IMR-90 (cell line): Measurements from ENCODE around the gene VMAC. TPM values are rescaled to one million over a fixed set of nuclear protein-coding genes. Genes with fewer than 3 reads are reported as not detected.

Experiments used
- ATAC-seq: fragments of 200-7000 bp; cut with Tn5 transposase; 2 replicates; pipeline ENCODE4 v1.9.1; 2020; ENCODE audit warnings: low read depth, mild to moderate bottlenecking, moderate library complexity
- BruUV-seq: library from RNA; stranded (reverse); fragments of 400-500 nt; replicated peaks from 2 replicates; lab custom pipeline; 2021; lab: Mats Ljungman, UMichigan
- CTCF ChIA-PET: fragments of 300-600 bp; formaldehyde crosslinking; extraction: SDS; loops from one replicate; lab custom pipeline; 2021; ENCODE audit warnings: antibody characterized with exemption; lab: Yijun Ruan, JAX
- POLR2A ChIA-PET: fragments of 300-600 bp; sonication (Branson Sonifier 250); formaldehyde crosslinking; loops from one replicate; lab custom pipeline; 2022; ENCODE audit warnings: antibody characterized with exemption; ENCODE audit not compliant: unreplicated experiment; lab: Charles Lee
- DNase-seq: peaks from one replicate; pipeline ENCODE4 v3.0.0; 2013
- H2AFZ ChIP-seq: replicated peaks from 2 replicates; pipeline ENCODE3; 2013; ENCODE audit warnings: low read length, mild to moderate bottlenecking; ENCODE audit not compliant: poor library complexity
- H2AK5ac ChIP-seq: 2 replicates; pipeline ENCODE4 v1.6.1; 2013; ENCODE audit warnings: low read depth, low read length, inconsistent platforms
- H2AK9ac ChIP-seq: replicated peaks from 2 replicates; pipeline ENCODE3; 2013; ENCODE audit warnings: mild to moderate bottlenecking, low read depth, low read length, moderate library complexity; ENCODE audit not compliant: poor library complexity
- H2BK120ac ChIP-seq: 2 replicates; pipeline ENCODE4 v1.6.1; 2013; ENCODE audit warnings: low read depth, low read length, inconsistent platforms
- H2BK15ac ChIP-seq: 3 replicates; pipeline ENCODE4 v1.6.1; 2013; ENCODE audit warnings: low read depth, low read length, inconsistent platforms
- H2BK20ac ChIP-seq: 2 replicates; pipeline ENCODE4 v1.6.1; 2013; ENCODE audit warnings: low read depth, mild to moderate bottlenecking, inconsistent platforms, low read length, moderate library complexity
- H2BK5ac ChIP-seq: 2 replicates; pipeline ENCODE4 v1.6.1; 2013; ENCODE audit warnings: mild to moderate bottlenecking, low read depth, low read length, inconsistent platforms; ENCODE audit not compliant: poor library complexity, severe bottlenecking
- H3K14ac ChIP-seq: replicated peaks from 2 replicates; pipeline ENCODE4 v1.6.1; 2013; ENCODE audit warnings: low read depth, low read length, inconsistent platforms
- H3K18ac ChIP-seq: 2 replicates; pipeline ENCODE4 v1.6.1; 2013; ENCODE audit warnings: low read depth, low read length, control low read depth
- H3K23ac ChIP-seq: 2 replicates; pipeline ENCODE4 v1.6.1; 2013; ENCODE audit warnings: low read depth, low read length, inconsistent platforms
- H3K27ac ChIP-seq: 2 replicates; pipeline ENCODE4 v1.5.1; 2013; ENCODE audit warnings: mild to moderate bottlenecking, control low read depth, low read length; ENCODE audit not compliant: insufficient read depth
- H3K27me3 ChIP-seq: 2 replicates; pipeline ENCODE4 v1.6.1; 2013; ENCODE audit warnings: low read length; ENCODE audit not compliant: control insufficient read depth, insufficient read depth
- H3K36me3 ChIP-seq: 2 replicates; pipeline ENCODE4 v1.6.1; 2013; ENCODE audit warnings: low read length, mixed read lengths; ENCODE audit not compliant: control insufficient read depth, insufficient read depth
- H3K4ac ChIP-seq: 2 replicates; pipeline ENCODE4 v1.6.1; 2013; ENCODE audit warnings: low read depth, low read length, inconsistent platforms
- H3K4me1 ChIP-seq: 2 replicates; pipeline ENCODE4 v1.6.1; 2013; ENCODE audit warnings: low read length, mixed read lengths; ENCODE audit not compliant: control insufficient read depth, insufficient read depth
- H3K4me2 ChIP-seq: 2 replicates; pipeline ENCODE4 v1.6.1; 2013; ENCODE audit warnings: low read depth, mild to moderate bottlenecking, control low read depth, low read length, moderate library complexity
- H3K4me3 ChIP-seq: 2 replicates; pipeline ENCODE4 v1.5.1; 2013; ENCODE audit warnings: low read depth, mild to moderate bottlenecking, control low read depth, low read length, moderate library complexity; ENCODE audit not compliant: insufficient read depth
- H3K56ac ChIP-seq: 2 replicates; pipeline ENCODE4 v1.6.1; 2013; ENCODE audit warnings: low read length, inconsistent platforms; ENCODE audit not compliant: insufficient read depth; ENCODE audit errors: extremely low read depth
- H3K79me1 ChIP-seq, 2 experiments: 2 replicates each; pipeline ENCODE4 v1.6.1; 2013; ENCODE audit warnings: low read length in 2 of 2, inconsistent platforms in 1 of 2, low read depth in 1 of 2
- H3K9ac ChIP-seq: 2 replicates; pipeline ENCODE4 v1.6.1; 2013; ENCODE audit warnings: low read depth, low read length, control low read depth
- H3K9me1 ChIP-seq: 2 replicates; pipeline ENCODE4 v1.6.1; 2013; ENCODE audit warnings: low read length, inconsistent platforms; ENCODE audit not compliant: insufficient read depth
- H3K9me3 ChIP-seq: 2 replicates; pipeline ENCODE4 v1.6.1; 2013; ENCODE audit warnings: low read length; ENCODE audit not compliant: control insufficient read depth, insufficient read depth
- H4K20me1 ChIP-seq: 2 replicates; pipeline ENCODE4 v1.6.1; 2013; ENCODE audit warnings: low read length, inconsistent platforms; ENCODE audit not compliant: insufficient read depth
- H4K5ac ChIP-seq: 2 replicates; pipeline ENCODE4 v1.6.1; 2013; ENCODE audit warnings: mild to moderate bottlenecking, low read depth, low read length, control low read depth
- H4K8ac ChIP-seq, 2 experiments: 2 replicates each; pipeline ENCODE4 v1.6.1; 2013; ENCODE audit warnings: low read depth in 2 of 2, low read length in 2 of 2, control low read depth in 1 of 2, inconsistent platforms in 1 of 2
- H4K91ac ChIP-seq: 2 replicates; pipeline ENCODE4 v1.6.1; 2013; ENCODE audit warnings: low read depth, low read length, inconsistent platforms; ENCODE audit not compliant: insufficient read depth
- CEBPB ChIP-seq: IDR thresholded peaks from 2 replicates; pipeline ENCODE4 v1.6.1; 2012; ENCODE audit warnings: low read depth, low read length, improper control_type of control experiment
- CTCF ChIP-seq: conservative IDR thresholded peaks from 2 replicates; pipeline ENCODE4 v1.5.1; 2012; ENCODE audit warnings: mild to moderate bottlenecking, low read depth, low read length, improper control_type of control experiment
- ELK1 ChIP-seq: fragments of 150-350 bp; IDR thresholded peaks from 2 replicates; pipeline ENCODE4 v1.6.1; 2016; ENCODE audit warnings: low read depth, mild to moderate bottlenecking, low read length, moderate library complexity, borderline replicate concordance
- FOS ChIP-seq: fragments of 150-350 bp; IDR thresholded peaks from 2 replicates; pipeline ENCODE4 v1.6.1; 2016; ENCODE audit warnings: low read depth, low read length
- MAFK ChIP-seq: IDR thresholded peaks from 2 replicates; pipeline ENCODE4 v1.6.1; 2012; ENCODE audit warnings: low read depth, low read length, improper control_type of control experiment
- MAZ ChIP-seq: IDR thresholded peaks from 2 replicates; pipeline ENCODE4 v1.6.1; 2012; ENCODE audit warnings: low read depth, mild to moderate bottlenecking, low read length, improper control_type of control experiment, moderate library complexity, borderline replicate concordance
- MXI1 ChIP-seq: IDR thresholded peaks from 2 replicates; pipeline ENCODE4 v1.6.1; 2012; ENCODE audit warnings: low read depth, mild to moderate bottlenecking, low read length, moderate library complexity, borderline replicate concordance
- NFE2L2 ChIP-seq: fragments of 150-350 bp; IDR thresholded peaks from 2 replicates; pipeline ENCODE4 v1.6.1; 2016; ENCODE audit warnings: low read depth, mild to moderate bottlenecking, low read length
- SMC3 ChIP-seq: fragments of 150-350 bp; IDR thresholded peaks from 2 replicates; pipeline ENCODE4 v1.6.1; 2016; ENCODE audit warnings: low read depth, mild to moderate bottlenecking, antibody characterized with exemption, low read length, moderate library complexity
- WGBS, 2 experiments: methylation state at CpG; one replicate each; pipeline versions ENCODE4 v1.1.5 to v1.1.7; 2013; ENCODE audit warnings: missing lambda C conversion rate in 2 of 2; ENCODE audit not compliant: insufficient read length in 1 of 2; ENCODE audit errors: extremely low coverage in 2 of 2; 5-methylcytosine and 5-hydroxymethylcytosine counted together
- dilution Hi-C: fragments of 300-500 bp; cut with HindIII; formaldehyde crosslinking; loops from one replicate; pipeline ENCODE4 v1.14.3; 2018; ENCODE audit warnings: low sequenced_read_pairs; ENCODE audit not compliant: unreplicated experiment
- in situ Hi-C: fragments of 300-500 bp; cut with MboI; formaldehyde crosslinking; loops from 3 replicates; pipeline ENCODE4 v1.14.3; 2019; ENCODE audit warnings: low sequenced_read_pairs, inconsistent platforms, mixed read lengths
- intact Hi-C: fragments of 100-400 bp; cut with micrococcal nuclease; formaldehyde crosslinking; loops from 2 replicates; pipeline ENCODE4 v1.10.0; 2022
- polyA plus RNA-seq, 3 experiments: library from polyadenylated mRNA; depleted of rRNA; stranded (reverse); fragments of >200 nt; gene quantifications; 2 replicates each; pipeline ENCODE4 v1.2.3, GENCODE V29; 2012; ENCODE audit warnings: low replicate concordance in 1 of 3
- total RNA-seq: library from RNA; depleted of rRNA; stranded (reverse); fragments of >200 nt; gene quantifications from 2 replicates; pipeline ENCODE4 v1.2.3, GENCODE V29; 2012
- TF ChIP-seq, protein P1 (sequence below): fragments of 150-350 bp; IDR thresholded peaks from 2 replicates; pipeline ENCODE4 v1.6.1; 2017; ENCODE audit warnings: mild to moderate bottlenecking, antibody characterized with exemption, low read length, low read depth

VMAC gene
- total and polyA plus RNA-seq, 2 of the 4 experiments (the other 2 are of a cell fraction): 1.4 to 3.1 TPM

DNA sequence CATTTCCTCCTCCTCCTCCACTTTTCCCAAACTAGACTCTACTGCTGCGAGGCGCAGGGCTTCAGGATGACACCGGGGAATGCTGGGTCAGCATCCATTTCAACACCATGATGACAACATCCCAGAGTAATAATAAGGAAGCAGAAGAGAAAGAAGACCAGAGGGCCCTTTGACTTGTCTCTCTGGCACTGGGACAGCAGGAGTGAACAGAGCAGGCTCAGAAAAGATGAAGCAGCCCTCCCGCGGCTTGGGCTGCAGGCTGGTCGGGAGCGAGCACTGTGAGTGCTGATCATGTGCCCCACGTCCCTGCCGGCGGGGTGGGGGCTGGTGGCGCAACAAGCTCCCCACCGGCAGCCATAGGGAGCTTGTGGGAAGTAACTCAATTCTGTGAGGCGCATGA, 42.8 kb downstream of the VMAC start (continued):
- TF ChIP-seq ELK1: no peak

GRCh38 chr19:5948752-5949564, 44.3 kb downstream of the VMAC start:
- ATAC-seq (no peak), DNase-seq (no peak)
- no peak overlapping the region for H3K56ac ChIP-seq
- no peak overlapping the region; the same call in 1 of the 2 replicates for H4K5ac ChIP-seq
- no TSS peak for BruUV-seq
- H2AK5ac ChIP-seq: peak overlapping the region; percentile 35; the same call in 1 of the 2 replicates
- H3K9me3 ChIP-seq: no peaks in the 10 kb centered on the region
- dilution Hi-C loops (no loop called here), intact Hi-C loops (no loop called here), in situ Hi-C loops (no loop called here)
- H2BK120ac ChIP-seq: no peak overlapping the region
- peak overlapping the region; percentile 24; the same call in 1 of the 2 replicates for H3K9ac ChIP-seq
- no peak overlapping the region for H2AK9ac ChIP-seq
- H3K4me1 ChIP-seq: peaks cover 53% of the 10 kb centered on the region
- no peak overlapping the region for H2BK20ac ChIP-seq
- no peak overlapping the region for H2BK5ac ChIP-seq
- no peak overlapping the region for H3K4me3 ChIP-seq
- peaks cover 64% of the 10 kb centered on the region for H4K20me1 ChIP-seq
- WGBS, 2 experiments: no CpG with 5 or more reads among the region's 13 CpGs
- H4K8ac ChIP-seq: no peak overlapping the region
- peak overlapping the region; percentile 11; the same call in 1 of the 2 replicates for H3K4ac ChIP-seq
- H3K18ac ChIP-seq: no peak overlapping the region; the same call in 1 of the 2 replicates
- peaks cover 51 to 98% of the 10 kb centered on the region in 2 experiments for H3K79me1 ChIP-seq
- H3K27me3 ChIP-seq: no peaks in the 10 kb centered on the region
- peak overlapping the region; percentile 42; the same call in 1 of the 2 replicates for H3K27ac ChIP-seq
- peak overlapping the region; percentile 60; the same call in 1 of the 2 replicates for H3K23ac ChIP-seq
- no peak overlapping the region for H3K4me2 ChIP-seq
- H3K36me3 ChIP-seq: peaks cover 22% of the 10 kb centered on the region
- H4K91ac ChIP-seq: peak overlapping the region; percentile 1; the same call in 1 of the 2 replicates
- POLR2A ChIA-PET: no interaction called here
- no peak overlapping the region for H2AFZ ChIP-seq
- H2BK15ac ChIP-seq: no peak overlapping the region; the same call in 2 of the 3 replicates
- no peak for TF ChIP-seq CEBPB
- no peak for TF ChIP-seq SMC3
- TF ChIP-seq, protein P1, sequence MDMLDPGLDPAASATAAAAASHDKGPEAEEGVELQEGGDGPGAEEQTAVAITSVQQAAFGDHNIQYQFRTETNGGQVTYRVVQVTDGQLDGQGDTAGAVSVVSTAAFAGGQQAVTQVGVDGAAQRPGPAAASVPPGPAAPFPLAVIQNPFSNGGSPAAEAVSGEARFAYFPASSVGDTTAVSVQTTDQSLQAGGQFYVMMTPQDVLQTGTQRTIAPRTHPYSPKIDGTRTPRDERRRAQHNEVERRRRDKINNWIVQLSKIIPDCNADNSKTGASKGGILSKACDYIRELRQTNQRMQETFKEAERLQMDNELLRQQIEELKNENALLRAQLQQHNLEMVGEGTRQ: no peak
- TF ChIP-seq CTCF: no peak
- no peak for TF ChIP-seq FOS
- no peak for TF ChIP-seq MAFK
- no peak for TF ChIP-seq MAZ
- TF ChIP-seq NFE2L2: no peak
- TF ChIP-seq MXI1: no peak
- peaks cover 46% of the 10 kb centered on the region for H3K9me1 ChIP-seq
- H3K14ac ChIP-seq: no peak overlapping the region; the same call in 1 of the 2 replicates
- CTCF ChIA-PET: interaction anchor here (1.2 kb wide), 1 partner anchor 145 kb away, joined by 3 read pairs; no protein-coding TSS in a partner anchor
